Kidney glomerular epithelial cell (primary cell): Measurements from ENCODE around the gene MMP23B.

Experiments used
- DNase-seq: peaks from one replicate; lab custom pipeline; 2025; lab: John Stamatoyannopoulos, UW

MMP23B gene

GRCh38 chr1:1602968-1603506 lies 28.9 kb upstream of the MMP23B start:
- DNase-seq: no peak

DNA sequence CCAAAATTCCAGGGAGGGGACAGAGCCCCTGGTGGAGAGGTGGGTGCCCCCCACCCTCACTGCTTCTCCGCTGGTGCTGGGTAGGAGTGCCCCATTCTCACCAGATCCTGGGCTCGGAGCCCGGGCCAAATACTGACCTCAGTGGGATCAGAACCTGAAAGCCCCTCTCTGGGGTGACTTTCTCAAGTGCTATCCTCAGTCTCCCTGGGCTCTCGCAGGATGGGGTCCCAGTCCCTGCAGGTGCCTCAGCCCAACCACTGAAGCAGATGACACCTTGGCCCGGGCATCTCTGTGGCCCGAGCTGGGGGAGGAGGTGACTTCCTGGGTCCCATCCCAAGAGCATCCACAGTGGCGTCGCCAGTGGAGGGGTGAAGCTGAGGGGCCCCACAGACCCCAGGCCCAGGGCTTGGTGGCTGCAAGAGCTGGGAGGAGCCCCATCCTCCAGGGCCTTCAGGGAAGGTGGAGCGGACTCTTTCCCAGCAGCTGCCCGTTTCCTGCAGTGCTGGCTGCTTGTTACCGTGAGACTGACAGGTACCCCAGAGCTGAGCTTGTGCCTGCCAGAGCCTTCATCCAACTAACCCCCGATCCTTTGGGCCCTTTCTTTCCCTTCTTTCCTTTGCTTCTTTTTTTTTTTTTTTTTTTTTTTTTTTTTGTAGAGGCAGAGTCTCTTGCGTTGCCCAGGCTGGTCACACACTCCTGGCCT lies 28.2 kb upstream of the MMP23B start:
- DNase-seq: no peak

- no peak for DNase-seq
Observed at GRCh38 chr1:1604374-1605033, 27.5 kb upstream of the MMP23B start.

GRCh38 chr1:1605034-1605591 lies 26.9 kb upstream of the MMP23B start:
- DNase-seq: no peak

DNA sequence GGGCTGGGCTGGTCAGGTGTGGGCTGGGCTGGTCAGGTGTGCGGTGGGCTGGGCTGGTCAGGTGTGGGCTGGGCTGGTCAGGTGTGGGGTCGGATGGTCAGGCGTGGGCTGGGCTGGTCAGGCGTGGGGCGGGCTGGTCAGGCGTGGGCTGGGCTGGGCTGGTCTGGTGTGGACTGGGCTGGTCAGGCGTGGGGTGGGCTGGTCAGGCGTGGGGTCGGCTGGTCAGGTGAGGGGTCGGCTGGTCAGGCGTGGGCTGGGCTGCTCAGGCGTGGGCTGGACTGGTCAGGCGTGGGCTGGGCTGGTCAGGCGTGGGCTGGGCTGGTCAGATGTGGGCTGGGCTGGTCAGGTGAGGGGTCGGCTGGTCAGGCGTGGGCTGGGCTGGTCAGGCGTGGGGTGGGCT lies 26.2 kb upstream of the MMP23B start:
- no peak for DNase-seq

DNA sequence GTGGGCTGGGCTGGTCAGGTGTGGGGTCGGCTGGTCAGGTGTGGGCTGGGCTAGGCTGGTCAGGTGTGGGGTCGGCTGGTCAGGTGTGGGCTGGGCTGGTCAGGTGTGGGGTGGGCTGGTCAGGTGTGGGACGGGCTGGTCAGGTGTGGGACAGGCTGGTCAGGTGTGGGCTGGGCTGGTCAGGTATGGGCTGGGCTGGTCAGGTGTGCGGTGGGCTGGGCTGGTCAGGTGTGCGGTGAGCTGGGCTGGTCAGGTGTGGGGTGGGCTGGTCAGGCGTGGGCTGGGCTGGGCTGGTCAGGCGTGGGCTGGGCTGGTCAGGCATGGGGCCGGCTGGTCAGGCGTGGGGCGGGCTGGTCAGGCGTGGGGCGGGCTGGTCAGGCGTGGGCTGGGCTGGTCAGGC lies 25.7 kb upstream of the MMP23B start:
- no peak for DNase-seq

- no peak for DNase-seq
Observed at GRCh38 chr1:1609822-1610485, 22.0 kb upstream of the MMP23B start.

DNA sequence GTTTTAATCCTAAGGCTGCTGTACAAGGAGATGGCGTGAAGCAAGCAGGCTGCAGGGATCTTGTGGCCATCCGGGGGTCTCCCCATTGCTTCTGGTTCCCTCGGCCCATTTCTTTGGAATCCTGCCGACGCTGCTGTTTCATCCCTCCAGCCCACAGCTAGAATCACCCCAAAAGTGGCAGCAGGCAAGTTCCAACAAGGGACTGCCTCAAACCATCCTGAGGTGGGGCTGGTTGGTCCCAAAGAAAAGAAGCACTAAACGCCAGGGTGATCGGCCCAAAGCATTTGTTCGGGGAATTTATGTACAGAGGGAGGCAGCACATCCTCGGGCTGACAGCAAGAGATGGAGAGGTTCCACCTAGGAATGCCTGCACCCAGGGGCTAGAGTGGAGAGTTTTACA lies 21.2 kb upstream of the MMP23B start:
- no peak for DNase-seq

GRCh38 chr1:1612104-1612400 lies 19.9 kb upstream of the MMP23B start:
- no peak for DNase-seq

DNA sequence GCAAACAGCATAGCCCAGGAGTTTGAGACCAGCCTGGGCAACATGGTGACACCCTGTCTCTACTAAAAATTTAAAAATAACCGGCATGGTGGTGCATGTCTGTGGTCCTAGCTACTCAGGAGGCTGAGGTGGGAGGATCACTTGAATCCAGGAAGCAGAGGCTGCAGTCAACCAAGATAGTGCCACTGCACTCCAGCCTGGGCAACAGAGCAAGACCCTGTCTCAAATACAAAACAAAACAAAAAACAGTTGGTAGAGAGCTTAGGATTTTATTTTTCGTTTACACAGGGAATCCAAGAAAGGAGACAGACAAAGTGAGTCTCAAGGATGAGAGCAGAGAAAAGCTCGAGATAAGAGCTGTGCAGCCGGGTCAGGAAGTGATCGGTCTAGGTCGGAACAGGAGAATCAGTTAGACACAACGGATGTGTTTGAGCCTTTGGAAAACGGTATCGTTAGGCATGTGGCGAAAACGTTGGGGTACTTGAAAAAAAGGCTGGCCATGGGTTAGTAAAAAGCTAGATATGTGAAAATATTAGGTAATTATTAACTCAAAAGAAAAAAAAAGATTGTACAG lies 18.4 kb upstream of the MMP23B start:
- no peak for DNase-seq

DNA sequence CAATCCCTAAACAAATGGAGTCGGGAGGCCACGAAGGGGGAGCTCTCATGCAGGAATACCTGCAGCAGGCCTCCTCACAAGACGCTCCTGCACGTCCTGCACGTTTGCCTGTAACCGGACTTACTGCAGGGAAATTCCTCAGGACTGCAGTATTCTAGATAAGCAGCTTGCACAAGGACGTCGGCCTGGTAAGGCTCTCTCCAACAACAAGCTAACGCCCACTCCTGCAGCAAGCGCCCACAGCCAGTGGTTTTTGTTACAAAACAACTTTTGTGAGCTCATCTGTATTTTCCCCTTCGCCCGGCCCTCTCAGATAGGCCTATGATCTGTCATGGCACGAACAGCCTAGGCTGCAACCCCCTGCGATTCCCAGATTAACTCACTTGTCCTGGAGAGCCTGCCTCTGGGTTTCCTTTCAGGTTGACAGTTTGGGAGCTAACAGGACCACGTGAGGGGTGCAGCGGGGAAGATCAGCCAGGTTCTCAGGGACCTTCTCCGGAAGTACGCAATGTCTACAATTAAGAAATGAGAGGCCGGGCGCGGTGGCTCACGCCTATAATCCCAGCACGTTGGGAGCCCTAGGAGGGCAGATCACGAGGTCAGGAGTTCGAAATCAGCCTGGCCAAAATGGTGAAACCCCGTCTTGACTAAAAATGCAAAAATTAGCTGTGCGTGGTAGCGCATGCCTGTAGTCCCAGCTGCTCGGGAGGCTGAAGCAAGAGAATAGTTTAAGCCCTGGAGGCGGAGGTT lies 17.6 kb upstream of the MMP23B start:
- no peak for DNase-seq

- no peak for DNase-seq
Observed at GRCh38 chr1:1614954-1615255, 17.1 kb upstream of the MMP23B start.

GRCh38 chr1:1615256-1616044 lies 16.5 kb upstream of the MMP23B start, which contains the start of gene MIB2:
Gene MIB2 (plus strand): TSS chr1:1615500. CDS start chr1:1623453, 7,953 bp downstream.
- peak; percentile 65 for DNase-seq

DNA sequence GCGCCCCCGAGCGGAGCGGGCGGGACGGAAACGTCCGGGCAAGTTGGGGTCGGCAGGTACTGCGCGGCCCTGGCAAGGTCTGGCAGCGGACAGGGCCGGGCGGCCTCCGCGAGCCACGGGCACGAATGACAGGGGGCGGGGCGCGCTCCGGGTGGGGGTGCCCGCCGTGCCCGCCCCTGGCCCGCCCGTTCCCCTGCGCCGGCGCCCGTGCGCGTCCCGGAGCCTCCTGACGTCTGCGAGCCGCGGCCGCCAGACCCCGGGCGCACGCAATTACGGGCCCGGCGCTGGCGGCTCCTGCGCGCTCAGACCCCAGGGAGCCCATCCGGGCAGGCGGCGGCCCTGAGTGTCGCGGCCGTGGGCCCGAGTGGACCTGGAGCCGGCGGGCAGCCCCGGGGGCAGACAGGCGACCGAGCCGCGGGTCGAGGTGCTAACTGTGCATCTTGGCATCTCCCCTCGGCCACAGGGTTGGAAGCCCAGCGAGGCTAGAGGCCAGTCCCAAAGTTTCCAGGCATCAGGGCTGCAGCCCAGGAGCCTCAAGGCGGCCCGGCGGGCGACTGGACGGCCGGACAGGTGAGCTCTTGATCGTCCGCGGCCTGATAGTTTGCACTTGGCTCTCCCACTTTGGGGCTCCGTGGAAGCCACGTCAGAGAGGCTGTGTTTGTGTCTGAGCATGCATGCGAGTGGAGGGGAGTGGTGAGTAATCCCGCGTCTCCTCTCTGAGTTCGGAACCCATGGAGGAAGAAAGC lies 15.8 kb upstream of the MMP23B start:
- DNase-seq: no peak

DNA sequence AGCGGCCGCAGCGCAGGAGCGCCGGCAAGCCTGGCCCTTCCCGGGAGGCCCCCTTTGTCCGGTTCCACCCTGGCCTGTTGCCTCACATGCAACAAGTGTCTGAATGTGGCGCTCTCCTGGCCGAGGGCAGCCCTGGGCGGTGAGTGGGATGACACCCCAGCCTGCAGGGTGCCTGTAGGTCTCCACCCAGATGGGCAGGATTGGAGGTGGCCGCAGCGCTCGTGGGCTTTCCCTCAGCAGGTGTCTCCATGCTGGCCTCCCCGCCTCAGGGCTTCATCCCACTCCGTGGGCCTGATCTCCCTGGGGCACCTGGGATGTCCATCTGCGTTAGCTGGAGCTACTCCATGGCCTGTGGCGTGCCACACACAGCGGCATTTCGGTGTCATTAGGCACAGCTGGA lies 15.1 kb upstream of the MMP23B start:
- DNase-seq: no peak

DNA sequence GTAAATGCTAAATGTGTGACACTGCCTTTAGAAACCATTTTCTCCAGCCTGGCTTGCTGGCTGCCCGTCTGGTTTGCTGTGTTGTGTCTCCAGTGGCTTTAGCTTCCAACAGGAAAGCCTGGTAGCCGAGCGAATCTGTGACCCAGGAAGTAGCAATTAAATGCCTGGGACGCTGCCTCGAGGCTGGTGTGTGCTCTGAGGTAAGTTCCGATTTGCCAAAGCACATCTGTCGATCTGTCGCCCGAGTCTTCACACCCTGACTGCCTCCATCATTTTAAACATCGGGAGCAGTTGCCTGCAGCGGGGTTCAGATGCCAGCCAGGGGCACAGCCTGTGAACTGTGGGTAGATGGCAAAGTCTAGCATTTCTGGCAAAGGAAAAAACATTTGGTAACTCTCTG lies 14.5 kb upstream of the MMP23B start:
- DNase-seq: no peak

- no peak for DNase-seq
Observed at GRCh38 chr1:1617925-1618324, 14.0 kb upstream of the MMP23B start.

- DNase-seq: no peak
Observed at GRCh38 chr1:1618396-1619068, 13.4 kb upstream of the MMP23B start.

DNA sequence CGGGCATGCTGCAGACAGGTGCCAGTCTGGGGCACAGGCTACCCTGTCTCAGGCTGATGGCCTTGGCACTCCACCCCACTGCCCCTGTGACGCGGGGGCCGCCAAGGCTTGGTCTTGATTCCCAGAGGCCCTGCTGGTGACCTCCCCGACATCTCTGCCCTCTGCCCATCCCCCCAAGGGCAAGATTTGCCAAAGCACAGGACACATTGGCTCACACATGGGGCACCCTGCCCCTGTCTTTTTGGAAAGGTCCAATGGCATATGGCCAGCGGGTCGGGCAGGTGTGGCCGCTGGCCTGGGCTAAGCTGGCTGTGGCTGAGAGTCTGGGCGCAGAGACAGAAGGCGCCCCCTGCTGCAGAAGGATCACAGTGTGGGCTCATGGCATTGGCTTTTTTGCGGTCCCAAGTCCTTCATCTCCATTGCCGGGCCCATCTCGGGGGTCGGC lies 12.0 kb upstream of the MMP23B start:
- no peak for DNase-seq
